Measurements from ENCODE around the gene NTRK3.

- no peak for TF ChIP-seq POLR2A (IDR thresholded peaks at IDR 0.05)
- no peak for TF ChIP-seq CTCF (IDR thresholded peaks at IDR 0.05)
Measured at GRCh38 chr15:88250826-88251225, 5.7 kb downstream of the NTRK3 start.

All from testis (tissue), 2 donors.